HG02840 (cell line): ENCODE data around the gene HRCT1.
"Not testable (repeated sequence)": the region's sequence is repeated elsewhere in the genome, so short reads cannot be mapped to it uniquely, and the experiment has no call there.

Source experiments
- ATAC-seq: cut with Tn5 transposase; IDR thresholded peaks from one replicate; pipeline ENCODE4 v1.9.1; 2021; ENCODE audit warnings: mild to moderate bottlenecking, moderate library complexity, moderate number of reproducible peaks; ENCODE audit not compliant: unreplicated experiment, low FRiP score

Gene HRCT1

GRCh38 chr9:35905912-35906679, at the start of gene HRCT1:
TSS of gene HRCT1 (plus strand) at chr9:35906202. CDS start at chr9:35906288, 86 bp downstream.
- no peak for ATAC-seq

DNA sequence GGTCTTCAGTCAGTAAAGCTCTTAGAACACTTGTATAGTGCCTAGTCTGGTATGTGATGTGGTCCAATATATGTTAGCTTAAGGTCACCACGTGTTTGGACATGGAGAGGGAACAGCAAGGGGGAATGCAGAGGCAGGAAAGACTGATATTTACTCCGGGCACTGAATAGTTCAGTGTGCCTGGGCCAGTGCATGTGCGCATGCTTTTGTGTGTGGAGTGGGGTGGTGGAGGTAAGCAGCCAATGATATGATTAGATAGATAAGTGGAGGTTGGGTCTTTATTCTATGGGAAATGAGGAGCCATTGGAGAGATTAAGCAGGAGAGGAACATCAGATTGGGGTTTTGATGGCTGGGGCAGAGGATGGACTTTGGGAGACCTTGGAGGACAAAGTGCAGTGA, 49.8 kb upstream of the HRCT1 start:
- no peak for ATAC-seq

DNA sequence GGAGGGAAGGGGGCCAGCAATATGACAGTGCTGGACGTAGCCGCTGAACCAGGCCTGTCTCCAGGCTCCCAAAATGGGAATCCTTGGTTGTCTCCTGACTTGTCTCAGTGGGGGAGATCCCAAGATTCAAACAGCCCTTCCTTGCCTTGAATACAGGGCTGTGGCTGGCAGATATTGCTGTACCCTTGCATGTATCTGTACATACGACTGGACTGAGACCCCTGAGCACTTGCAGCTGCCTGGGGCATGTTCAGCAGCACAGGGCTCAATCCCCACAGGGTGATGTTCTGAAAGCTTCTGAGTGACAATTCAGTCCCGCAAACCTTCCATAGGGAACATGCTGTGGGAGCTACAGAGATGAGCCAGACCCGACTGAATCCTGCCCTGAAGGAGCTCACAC, 49.1 kb upstream of the HRCT1 start:
- ATAC-seq: no peak

- no peak for ATAC-seq
These were observed 47.5 kb upstream of the HRCT1 start for GRCh38 chr9:35858458-35858857.

DNA sequence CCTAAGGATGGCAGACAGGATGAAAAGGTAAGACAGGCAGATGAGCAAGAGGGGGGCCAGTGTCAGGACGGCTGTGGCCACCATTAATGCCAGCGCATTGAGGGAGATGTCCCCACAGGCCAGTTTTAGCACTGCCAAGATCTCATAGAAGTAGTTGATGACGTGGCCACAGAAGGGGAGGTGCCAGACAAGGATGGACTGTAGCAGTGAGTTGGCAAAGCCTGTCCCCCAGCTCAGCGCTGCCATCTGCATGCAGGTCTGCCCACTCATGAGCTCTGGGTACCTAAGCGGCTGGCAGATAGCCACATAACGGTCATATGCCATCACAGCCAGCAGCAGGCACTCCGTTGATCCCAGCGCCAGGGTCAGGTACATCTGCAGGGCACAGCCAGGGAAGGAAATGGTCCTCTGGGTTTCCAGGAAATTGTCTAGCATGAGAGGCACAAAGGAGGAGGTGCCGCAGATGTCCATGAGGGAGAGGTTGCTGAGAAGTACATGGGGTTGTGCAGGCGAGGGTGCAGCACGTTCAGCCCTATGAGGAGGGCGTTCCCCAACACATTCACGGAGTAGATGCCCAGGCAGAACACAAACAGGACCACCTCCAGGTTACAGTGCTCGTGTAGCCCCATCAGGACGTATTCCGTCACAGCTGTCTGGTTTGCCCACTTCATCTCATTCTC, 46.6 kb upstream of the HRCT1 start:
- ATAC-seq: no peak

GRCh38 chr9:35859990-35860339, 46.0 kb upstream of the HRCT1 start:
- ATAC-seq: no peak

- no peak for ATAC-seq
These were observed 44.7 kb upstream of the HRCT1 start for GRCh38 chr9:35861161-35861897.

DNA sequence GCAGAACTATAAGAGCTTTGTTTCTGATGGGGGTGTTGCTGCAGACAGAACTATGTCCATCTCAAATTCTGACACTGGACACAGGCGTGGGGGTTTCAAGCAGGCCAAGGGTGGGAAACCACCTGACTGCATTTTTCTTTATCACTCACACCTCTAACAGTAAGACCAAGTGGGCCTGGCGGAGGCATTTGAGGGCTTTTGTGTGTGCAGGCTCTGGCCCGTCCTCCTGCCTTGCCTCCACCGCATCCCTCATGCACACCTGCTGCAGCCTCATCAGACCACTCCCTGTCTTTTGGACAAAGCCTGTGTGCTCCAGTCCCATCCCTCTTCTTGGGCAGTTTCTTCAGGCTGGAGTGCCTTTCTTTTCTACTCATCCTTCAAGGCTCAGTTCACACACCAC, 43.7 kb upstream of the HRCT1 start:
- no peak for ATAC-seq

DNA sequence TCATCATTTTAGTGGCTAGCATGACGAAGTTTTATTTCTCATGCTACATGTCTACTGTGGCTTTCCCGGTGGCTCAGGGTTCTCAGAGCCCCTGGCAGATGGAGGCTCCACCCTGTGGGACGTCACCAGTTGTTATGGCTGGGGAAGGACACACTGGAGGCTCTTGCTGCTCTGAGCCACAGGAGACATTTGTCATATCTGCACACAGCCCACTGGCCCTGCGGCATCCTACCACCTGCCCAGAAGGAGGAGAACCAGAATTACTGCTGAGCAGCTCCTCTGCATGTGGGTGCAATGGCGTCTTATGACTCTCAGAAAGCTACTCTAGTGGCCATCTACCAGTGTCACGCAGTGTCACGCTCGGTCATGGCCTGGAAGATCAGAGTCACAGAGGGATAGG, 42.4 kb upstream of the HRCT1 start:
- no peak for ATAC-seq

DNA sequence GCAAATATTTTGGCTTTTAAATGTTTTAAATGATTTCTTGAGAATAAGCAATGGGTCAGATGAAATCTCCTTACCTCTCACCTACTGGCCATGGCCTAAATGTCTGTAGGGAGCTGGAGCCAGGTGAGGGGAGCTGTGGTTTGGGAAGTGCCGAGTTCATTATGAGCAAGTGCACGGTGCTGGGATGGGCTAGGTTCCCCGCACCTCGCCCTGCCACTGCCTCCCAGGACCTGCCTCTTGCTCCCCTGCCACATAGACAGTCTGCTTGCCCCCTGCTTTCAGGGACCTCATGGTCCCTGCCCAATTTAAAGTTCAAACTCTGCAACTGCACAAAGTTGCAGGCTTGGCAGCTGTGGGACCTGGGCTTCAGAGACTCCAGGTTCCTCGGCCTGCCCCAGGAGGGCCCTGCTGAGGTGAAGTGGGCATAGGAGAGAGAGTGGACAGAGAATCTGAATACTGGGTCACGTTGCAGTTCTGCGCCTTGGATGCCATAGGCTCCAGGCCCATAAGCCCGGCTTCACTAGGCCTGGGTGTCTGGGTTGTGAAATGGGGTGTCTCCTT, 41.2 kb upstream of the HRCT1 start:
- ATAC-seq: no peak

DNA sequence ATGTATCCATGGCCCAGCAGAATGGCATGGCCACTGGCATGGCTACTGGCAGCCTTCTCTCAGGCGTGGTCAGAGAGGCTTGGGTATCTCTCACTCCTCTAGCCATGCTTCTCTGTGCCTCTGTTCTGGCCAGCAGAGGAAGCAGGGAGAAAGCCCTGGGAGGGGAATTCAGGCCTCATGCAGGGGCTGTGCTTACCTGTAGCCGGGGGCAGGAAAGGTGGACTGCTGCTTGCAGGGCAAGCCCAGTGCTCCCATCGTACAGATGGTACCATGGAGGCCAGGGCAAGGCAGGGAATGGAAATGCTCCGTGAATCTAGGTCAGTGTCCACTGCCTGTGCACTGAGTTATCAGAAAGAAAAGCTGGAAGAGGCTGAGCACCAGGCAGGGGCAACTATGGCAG, 38.5 kb upstream of the HRCT1 start:
- ATAC-seq: no peak

- ATAC-seq: no peak
These were observed 37.1 kb upstream of the HRCT1 start for GRCh38 chr9:35868933-35869332.

DNA sequence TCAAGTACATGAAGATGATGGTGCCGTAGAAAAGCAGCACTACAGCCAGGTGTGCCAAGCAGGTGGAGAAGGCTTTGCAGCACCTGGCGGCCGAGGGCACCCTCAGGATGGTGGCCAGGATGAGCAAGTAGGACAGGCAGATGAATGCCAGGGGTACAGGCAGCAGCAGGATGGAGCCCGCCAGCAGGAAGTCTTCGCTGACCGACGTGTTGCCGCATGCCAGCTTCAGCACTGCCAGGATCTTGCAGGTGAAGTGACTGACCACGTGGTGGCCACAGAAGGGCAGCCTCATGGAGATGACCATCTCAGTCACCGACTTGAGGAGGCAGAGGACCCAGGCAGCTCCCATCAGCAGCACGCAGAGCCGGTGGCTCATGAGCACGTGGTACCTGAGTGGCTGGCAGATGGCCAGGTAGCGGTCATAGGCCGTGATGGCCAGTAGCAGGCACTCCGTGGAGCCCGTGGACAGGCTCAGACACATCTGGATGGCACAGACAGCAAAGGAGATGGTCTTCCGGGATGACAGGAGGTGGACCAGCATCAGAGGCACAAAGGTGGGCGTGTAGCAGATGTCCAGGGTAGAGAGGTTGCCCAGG, 36.3 kb upstream of the HRCT1 start:
- ATAC-seq: no peak

- no peak for ATAC-seq
These were observed 35.6 kb upstream of the HRCT1 start, which contains the start of gene OR13J1 for GRCh38 chr9:35870351-35870923. TSS of gene OR13J1 (minus strand) at chr9:35870401. CDS start at chr9:35870401, 0 bp downstream.

DNA sequence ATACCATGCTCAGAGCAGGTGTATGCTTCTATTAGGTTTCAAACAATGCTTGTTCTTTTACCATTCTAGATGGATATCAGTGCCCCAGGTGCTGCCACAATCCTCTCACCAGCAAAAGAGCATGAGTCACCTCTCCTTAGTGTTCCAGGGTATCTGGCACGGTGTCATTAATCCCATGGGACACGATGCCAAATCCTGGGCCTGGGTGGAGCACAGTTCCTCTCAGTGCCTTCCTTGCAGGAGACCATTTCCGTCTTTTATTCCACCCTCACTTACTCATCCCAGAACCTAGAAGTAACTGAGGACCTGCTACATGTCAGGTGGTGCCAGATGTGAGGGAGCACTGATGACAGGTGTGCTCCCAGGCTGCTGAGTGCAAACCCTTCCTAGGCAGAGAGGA, 34.5 kb upstream of the HRCT1 start:
- ATAC-seq: no peak

DNA sequence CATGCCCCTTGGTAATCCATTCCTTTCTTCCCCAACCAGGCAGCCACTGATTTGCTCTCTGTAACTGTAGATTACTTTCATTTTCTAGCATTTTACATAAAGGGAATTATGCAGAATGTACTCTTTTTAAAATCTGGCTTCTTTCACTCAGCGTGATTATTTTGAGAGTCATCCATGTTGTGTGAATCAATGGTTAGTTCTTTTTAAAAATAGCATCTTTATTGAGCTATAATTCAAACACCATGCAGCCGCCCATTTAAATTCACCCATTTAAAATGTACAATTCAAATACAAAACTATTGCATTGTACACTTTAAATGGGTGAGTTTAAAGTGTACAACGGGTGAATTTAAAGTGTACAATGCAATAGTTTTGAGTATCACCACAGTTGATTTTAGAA, 33.5 kb upstream of the HRCT1 start:
- no peak for ATAC-seq

DNA sequence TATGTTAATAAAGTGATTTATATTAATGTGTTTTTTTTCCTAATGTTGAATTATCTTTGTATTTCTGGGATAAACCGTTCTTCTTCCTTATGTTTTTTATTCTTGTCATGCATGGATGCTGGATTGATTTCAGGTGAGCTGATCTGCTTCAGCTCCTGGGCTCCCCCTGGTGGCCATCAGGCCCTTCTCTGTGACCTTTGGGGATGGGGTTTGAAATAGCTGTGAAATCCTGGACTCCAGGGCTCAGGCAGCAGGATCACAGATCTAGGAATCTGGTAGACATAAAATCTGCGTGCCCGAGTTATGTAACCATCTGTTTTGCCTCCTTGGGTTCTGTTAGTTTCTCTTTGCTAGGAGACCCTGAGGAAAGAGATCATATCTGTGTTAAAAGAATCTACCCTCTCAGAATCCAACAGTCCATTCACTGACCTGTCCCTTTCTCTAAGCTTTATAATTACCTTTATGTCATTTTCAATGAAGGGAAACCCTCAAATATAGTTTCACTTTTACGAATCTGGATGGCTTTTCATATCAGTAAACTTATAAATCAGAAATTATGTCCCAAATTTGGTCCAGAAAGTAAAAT, 23.6 kb upstream of the HRCT1 start:
- no peak for ATAC-seq

GRCh38 chr9:35882996-35883395, 23.0 kb upstream of the HRCT1 start:
- no peak for ATAC-seq

GRCh38 chr9:35884908-35885307, 21.1 kb upstream of the HRCT1 start:
- ATAC-seq: not testable (repeated sequence)

- ATAC-seq: no peak
These were observed 14.4 kb upstream of the HRCT1 start for GRCh38 chr9:35891646-35892045.
